ENCODE data around the gene INPP4A.

Gene INPP4A

GRCh38 chr2:98500561-98500960 lies 55.9 kb downstream of the INPP4A start:
- DNase-seq, result no peak

GRCh38 chr2:98501223-98501622 lies 56.6 kb downstream of the INPP4A start:
- DNase-seq, result no peak

DNA sequence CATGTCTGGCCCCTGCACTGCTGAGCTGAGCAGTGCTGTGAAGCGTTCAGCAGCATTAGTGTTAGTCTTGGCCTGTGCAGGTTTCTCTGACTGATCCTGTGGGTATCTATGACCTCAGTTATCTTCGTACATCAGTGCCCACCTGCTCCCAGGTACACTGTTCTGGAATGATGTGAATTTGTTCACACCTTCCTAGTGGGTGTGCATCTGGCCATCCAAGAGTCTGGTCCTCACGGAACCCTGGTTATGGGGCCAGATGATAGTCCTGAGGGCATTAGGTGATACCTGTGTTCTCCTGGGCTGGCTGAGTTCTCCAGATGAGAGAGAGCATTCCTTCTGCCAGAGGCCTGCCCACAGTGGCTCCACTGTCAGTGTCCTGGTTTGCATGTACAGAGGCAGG lies 57.2 kb downstream of the INPP4A start:
- no peak for DNase-seq

DNA sequence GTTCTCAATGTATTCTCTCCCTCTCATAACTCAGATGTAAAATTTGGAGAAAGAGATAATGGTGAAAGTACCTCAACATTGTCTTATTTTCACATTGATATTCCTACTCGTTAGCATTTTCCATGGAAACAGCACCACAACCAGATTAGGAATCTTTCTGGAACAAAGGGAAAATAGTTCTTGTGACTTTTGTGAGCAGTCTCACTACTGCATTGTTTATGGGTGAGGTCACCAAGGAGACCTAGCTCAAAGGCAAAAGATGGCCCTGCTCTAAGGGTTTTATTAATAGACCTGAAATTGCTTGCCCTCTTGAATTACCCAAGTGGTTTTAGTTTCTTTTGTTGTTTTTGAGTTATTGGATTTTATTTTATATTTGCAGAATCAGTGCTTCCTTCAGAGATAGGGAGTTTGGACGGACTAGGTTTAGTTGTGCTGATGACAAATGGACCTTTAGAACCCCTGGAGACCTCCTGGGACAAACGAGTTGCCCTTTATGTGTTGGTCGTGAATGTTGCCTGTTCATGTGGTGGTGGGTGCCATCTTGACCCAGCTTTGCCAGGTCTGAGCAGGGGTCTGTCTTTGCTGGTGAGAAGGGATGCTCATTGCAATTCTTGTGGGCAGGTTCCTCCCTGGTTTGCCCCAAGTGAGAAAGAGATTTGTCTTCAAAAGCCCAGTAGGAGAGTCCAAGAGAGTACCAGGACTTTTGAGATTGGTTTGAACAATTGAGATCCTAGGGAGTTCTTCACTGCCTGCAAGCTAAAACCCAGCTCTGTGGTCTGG lies 58.1 kb downstream of the INPP4A start:
- DNase-seq, result no peak

DNA sequence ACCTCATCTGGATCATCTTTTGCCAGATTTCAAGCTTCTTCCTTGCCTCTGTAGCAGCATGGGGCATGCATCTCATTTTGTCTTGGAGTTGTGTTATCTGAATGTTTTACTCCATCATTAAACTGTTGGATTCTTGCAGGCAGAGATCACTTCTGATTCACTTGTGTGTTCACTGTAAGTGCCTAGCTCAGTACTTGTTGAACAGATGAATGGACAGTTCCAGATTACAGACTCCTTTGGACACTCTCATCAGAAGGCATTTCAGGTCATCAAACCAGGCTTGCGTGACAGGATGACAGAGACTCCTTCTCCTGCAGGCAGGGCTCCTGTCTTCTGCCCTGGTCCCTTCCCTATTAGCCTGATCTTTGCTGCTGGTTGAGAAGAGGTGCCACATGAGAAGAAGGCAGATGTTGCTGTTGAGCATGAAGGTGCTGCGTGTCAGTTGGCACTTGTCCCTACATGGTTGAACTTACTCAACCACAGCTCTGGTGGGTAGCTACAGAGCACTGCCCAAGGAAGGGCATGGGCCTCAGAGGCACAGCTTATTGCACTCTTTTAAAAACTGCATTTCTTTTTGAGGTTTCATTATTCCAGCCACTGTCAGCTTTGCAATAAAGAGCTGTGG lies 58.9 kb downstream of the INPP4A start:
- DNase-seq, result no peak

DNA sequence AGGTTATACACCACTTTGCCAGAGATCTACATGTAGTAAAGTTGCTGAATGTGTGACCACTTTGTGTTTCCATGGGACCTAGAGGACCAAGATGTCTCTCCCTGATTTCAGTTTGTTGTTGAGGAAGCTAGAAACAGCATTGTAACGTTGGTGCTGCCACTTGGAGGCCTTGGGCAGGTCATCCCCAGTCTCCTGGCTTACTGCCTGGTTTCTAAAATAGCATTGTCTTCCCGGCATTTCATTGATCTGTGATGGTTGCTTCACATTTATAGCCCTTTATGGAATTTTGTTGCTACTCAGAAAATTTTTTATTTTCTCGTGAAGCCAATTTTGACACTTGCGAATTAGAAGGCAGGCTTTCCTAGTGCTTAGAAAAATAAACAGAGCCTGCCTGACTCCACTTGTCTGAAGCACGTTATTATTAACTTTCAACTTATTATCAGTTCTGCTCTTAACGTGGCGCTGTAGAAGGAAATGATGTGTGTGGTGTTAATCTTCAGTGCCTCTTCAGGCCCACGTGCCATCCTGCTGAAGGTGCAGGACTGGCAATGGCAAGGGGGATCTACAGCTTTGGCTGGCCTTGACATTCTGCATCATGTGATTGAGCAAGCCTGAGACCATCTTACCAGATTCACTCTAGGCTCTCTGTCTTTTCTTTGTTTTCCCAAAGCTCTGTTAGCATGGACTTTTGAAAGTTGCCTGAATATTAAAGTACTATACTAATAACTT lies 59.9 kb downstream of the INPP4A start:
- DNase-seq, result no peak

GRCh38 chr2:98505311-98505808 lies 60.7 kb downstream of the INPP4A start:
- no peak for DNase-seq

DNA sequence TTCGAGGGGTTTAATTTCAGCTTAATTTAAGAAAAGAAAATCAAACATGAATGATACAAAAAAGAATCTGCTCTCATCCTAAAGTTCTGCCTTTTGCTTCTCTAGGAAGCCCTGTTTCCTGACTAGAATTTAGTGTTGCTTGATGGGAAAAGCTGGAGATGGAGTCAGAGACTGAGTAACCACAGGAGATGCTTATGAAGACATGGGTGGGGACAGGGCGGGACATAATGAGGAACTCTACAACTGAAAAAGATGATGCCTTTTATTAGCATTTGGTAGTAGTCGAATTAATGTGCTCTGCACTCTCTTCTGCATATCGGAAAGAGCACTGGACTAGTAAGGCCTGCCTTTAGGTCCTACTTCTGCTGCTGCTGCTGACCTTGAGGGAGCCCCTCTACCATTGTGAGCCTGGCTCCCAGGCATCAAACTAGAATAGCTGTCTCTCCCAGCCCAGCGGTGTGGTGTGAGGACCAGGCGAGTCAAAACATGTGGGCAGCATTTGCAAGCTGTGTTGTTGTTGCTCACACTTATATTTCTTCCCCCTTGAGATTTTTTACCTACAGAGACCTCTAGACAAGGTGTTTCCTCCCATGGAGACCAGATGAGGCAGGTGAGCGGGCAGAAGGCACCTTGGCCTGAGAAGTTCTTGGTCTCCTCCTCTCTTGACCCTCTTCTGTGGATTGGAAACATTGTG lies 61.5 kb downstream of the INPP4A start:
- no peak for DNase-seq

- DNase-seq, result no peak
Observed at GRCh38 chr2:98506881-98507280, 62.2 kb downstream of the INPP4A start.

DNA sequence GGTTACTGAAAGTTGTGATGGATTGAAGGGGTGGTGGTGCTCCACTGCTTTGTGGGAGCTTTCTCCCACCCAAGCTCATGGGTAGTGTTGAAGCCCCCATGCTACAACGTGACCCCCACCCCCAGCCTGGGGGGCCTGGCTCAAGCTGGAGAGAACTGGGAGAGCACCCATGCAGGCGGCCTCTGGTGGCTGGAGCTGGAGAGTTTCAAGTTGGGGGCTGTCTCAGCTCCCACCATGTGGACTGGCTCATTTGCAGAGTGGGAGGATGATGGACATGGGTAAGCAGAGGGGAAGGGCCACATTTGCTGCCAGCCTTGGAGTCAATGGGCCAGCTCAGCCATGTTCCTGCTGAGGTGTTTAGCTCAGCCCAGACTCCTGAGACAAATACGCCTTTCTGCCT lies 62.8 kb downstream of the INPP4A start:
- DNase-seq, result no peak

GRCh38 chr2:98507891-98508708 lies 63.4 kb downstream of the INPP4A start:
- no peak for DNase-seq

- no peak for DNase-seq
Observed at GRCh38 chr2:98508709-98509066, 64.0 kb downstream of the INPP4A start.

- DNase-seq, result no peak
Observed at GRCh38 chr2:98509542-98510321, 65.1 kb downstream of the INPP4A start.

- DNase-seq, result no peak
Observed at GRCh38 chr2:98510322-98510662, 65.6 kb downstream of the INPP4A start.

GRCh38 chr2:98511981-98512380 lies 67.3 kb downstream of the INPP4A start:
- no peak for DNase-seq

DNA sequence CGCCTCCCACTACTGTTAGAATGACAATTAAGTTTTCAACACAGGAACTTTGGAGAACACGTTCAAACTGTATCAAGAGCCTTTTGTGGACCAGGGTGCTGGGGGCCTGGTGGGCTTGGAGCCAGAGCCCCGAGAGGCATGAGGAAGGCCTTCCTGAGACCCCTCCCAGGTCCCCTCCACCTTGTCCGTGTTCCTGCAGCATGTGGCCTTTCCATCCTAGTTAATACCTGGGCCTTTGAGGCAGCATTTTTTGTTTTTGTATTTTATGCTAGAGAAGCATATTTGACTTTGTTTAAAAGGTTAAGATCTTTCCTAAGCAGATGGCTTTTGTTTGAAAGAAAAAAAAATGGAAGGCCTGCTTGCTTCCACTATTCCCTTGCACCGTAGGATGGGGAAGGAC lies 68.0 kb downstream of the INPP4A start:
- no peak for DNase-seq

DNA sequence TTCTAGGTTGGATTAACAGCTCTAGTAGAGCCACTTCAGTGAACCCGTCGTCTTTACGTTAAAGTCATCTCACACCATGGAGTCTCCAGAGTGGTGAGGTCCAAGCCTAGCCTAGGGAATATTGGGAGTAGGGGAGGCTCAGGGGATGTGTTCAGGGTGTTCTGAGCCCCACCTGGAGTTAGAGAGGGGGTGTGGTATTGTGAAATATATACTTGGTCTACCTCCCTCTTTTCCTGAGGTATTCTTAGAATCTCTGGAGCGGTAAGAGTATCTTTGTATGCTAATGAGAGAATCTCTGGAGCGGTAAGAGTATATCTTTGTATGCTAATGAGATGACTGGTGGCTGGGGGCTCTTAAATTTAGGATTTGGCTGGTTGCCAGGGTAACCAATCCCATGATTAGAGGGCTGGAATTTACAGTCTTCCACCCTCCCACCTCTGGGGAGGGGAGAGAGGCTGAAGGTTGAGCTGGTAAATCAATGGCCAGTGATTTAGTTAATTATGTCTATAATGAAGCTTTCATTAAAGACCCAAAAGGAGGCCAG lies 69.5 kb downstream of the INPP4A start:
- DNase-seq, result no peak

DNA sequence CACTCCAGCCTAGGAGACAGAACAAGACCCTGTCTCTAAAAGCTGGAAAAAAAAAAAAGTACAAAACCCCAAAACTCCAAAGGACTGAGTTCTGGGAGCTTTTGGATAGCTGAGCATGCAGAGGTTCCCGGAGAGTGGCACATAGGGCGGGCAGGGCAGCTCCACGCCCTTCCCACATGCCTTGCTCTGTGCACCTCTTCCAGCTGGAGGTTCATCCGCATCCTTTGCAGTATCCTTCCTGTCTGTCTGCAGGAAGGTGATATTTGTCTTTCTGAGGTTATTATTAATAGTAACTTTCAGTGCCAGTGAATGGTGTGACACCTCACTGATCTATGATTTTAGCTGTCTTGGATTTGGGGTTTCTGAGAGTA lies 70.2 kb downstream of the INPP4A start:
- DNase-seq, result no peak

DNA sequence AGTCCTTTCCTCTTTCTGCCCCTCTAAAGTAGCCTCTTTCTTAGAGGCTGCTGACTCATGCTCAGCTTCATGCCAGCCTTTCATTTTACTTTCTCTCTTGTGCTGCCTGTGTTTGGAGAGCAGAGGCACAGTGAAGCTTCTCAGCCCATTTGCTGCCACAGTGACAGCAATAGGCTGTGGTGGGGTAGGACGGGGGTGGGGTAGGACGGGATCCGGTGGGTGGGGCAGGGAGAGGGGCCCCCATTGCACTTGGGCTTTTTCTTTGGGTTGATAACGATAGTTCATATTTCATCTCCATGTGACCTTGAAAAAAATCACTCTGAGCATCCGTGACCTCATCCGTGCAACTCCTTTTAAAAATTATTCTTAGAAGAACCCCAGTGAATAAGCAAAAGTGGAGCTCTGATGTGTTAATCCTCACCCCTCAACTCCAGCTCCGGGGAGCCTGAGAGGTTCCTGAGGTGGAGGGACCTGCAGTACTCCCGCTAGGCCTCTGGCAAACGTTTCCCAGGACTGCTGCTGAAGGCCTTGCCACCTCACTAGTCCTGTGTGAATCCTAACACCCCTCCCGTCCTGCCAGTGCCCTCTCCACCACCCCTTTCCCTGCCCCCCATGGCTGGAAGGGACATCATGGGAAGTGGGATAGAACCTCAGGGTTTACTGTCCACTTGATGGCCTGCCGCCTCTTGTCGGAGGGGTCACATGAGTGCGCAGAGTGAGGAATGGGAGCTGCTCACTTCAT lies 70.8 kb downstream of the INPP4A start:
- no peak for DNase-seq

- DNase-seq, result no peak
Observed at GRCh38 chr2:98516571-98516970, 71.9 kb downstream of the INPP4A start.

DNA sequence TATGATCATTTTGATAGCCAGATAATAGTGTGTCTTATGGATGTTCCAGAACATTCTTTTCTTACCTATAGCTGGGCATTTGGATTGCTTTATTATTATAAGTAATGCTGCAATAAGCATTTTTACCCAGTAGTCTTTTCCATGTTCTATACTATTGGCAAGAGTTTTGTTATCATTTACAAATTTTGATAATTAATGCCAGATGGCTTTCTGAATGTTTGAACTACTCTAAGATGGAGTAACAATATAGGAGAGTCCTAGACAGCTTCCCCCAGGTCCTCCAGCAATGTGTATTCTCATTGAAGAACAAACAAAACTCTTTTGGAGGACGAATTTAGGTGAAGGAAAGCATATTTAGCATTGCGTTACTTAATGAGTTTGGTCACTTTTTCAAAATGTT lies 73.0 kb downstream of the INPP4A start:
- DNase-seq, result no peak

All from NCI-H1694 (cell line).